Breast epithelium (tissue), 3 donors: ENCODE measurements around the gene STK4.

Experiments used
- POLR2A ChIP-seq: fragments of 450-650 bp; IDR thresholded peaks from one replicate; pipeline ENCODE4 v1.6.1; 2016; ENCODE audit warnings: antibody characterized with exemption, mild to moderate bottlenecking, moderate library complexity
- POLR2AphosphoS5 ChIP-seq, 3 donors: sonication (generic); formaldehyde crosslinking; IDR thresholded peaks; one replicate each; pipeline ENCODE4 v1.6.1; 2017; ENCODE audit warnings: antibody characterized with exemption in 3 of 3
- TF ChIP-seq, protein P1 (sequence below), 3 donors: fragments of 450-650 bp; IDR thresholded peaks; one replicate each; pipeline ENCODE4 v1.5.1; 2016 to 2017; ENCODE audit warnings: antibody characterized with exemption in 3 of 3, mild to moderate bottlenecking in 3 of 3, moderate library complexity in 3 of 3

DNA sequence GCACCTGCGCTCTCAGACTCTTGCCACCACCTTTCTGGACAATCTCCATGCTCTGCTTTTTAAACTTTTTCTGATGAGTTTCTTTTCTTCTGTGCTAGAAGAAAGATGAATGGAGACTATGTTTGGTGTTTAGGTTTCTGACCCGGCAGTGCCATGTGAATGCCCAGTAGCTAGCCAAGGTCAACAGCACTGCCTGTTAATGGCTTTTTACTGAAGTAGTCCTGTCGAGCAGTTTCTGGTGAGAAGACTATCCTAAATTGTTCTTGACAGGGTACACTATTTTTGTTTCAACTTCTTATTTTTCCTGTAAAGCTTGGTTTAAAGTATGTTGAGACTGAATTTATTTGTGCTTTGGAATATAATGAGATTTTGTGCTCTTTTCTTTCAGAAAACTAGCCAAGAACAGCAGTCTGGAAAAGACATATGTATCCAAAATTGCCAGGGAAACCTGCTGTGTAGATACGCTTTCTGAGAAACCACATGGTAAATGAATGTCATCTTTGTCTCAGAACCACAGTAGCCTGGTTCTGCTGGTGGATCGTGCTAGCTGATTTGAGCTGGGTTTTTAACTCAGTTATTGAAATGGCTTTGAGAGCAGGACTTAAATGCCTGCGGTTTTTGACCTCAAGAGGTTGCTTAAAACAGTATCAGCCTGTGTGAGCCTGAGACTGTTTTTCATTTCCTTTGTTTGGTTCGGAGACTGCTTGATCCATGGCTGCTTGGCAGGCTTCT lies 86.6 kb downstream of the STK4 start:
- no peak for TF ChIP-seq POLR2A
- no peak for TF ChIP-seq POLR2AphosphoS5 (IDR thresholded peaks at IDR 0.05)
- TF ChIP-seq, protein P1, sequence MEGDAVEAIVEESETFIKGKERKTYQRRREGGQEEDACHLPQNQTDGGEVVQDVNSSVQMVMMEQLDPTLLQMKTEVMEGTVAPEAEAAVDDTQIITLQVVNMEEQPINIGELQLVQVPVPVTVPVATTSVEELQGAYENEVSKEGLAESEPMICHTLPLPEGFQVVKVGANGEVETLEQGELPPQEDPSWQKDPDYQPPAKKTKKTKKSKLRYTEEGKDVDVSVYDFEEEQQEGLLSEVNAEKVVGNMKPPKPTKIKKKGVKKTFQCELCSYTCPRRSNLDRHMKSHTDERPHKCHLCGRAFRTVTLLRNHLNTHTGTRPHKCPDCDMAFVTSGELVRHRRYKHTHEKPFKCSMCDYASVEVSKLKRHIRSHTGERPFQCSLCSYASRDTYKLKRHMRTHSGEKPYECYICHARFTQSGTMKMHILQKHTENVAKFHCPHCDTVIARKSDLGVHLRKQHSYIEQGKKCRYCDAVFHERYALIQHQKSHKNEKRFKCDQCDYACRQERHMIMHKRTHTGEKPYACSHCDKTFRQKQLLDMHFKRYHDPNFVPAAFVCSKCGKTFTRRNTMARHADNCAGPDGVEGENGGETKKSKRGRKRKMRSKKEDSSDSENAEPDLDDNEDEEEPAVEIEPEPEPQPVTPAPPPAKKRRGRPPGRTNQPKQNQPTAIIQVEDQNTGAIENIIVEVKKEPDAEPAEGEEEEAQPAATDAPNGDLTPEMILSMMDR (IDR thresholded peaks at IDR 0.05), result no peak
